ENCODE measurements around the gene AKAP13. TPM values are rescaled to one million over a fixed set of nuclear protein-coding genes. Genes with fewer than 3 reads are reported as not detected.

Gene AKAP13
- total and polyA plus RNA-seq, 2 donors (not counting 1 experiment from before 2014, with no cell fraction given), result 73.8 to 358 TPM

- no peaks in the 10 kb centered on the region for H4K20me1 ChIP-seq (ENCODE audit: control insufficient read depth, insufficient read depth, low read length, poor library complexity, severe bottlenecking)
- peaks cover 2% of the 10 kb centered on the region for H3K79me2 ChIP-seq (ENCODE audit: control insufficient read depth, insufficient read depth, low read length)
- no peaks in the 10 kb centered on the region for H3K27me3 ChIP-seq (replicated peaks in 1 of 4; ENCODE audit: control extremely low read depth in 1 of 4, control insufficient read depth in 3 of 4, insufficient read depth in 4 of 4, low read length in 3 of 4)
- H3K27me3 Mint-ChIP-seq, result no peaks in the 10 kb centered on the region
- no peaks in the 10 kb centered on the region for H3K9me3 Mint-ChIP-seq (ENCODE audit: insufficient read depth)
- H3K4me3 ChIP-seq (ENCODE audit: control extremely low read depth in 1 of 5, extremely low read depth in 1 of 5, insufficient read depth in 1 of 5, low read depth in 2 of 5, low read length in 4 of 5), result peak overlapping the region in 4 of 5 experiments; percentile 49 to 81 (median 58)
- DNase-seq, result peak; percentile 82
- CTCF ChIA-PET, result interaction anchor here (0.5 to 10.9 kb wide), 26 partner anchors 9 to 373 kb away, joined by 3 to 231 read pairs (median 4); partner anchors contain the start of gene AKAP13
- TF ChIP-seq CTCF (IDR thresholded peaks at IDR 0.05), result peak; percentile 50
- no peak for TF ChIP-seq EZH2 (IDR thresholded peaks at IDR 0.05; ENCODE audit: borderline replicate concordance, insufficient read depth, low read depth, low read length, poor library complexity, severe bottlenecking)
- H3K4me1 Mint-ChIP-seq, result peaks cover 66% of the 10 kb centered on the region
- H3K9ac ChIP-seq (ENCODE audit: low read length), result peak overlapping the region; percentile 70
- peak overlapping the region; percentile 92 to 96 for H3K27ac ChIP-seq (ENCODE audit: low read length in 2 of 2)
- POLR2A ChIA-PET, result interaction anchor here (0.8 to 6.4 kb wide), 11 partner anchors 10 to 203 kb away, joined by 3 to 49 read pairs (median 5); partner anchors contain the start of gene AKAP13
- peak overlapping the region; percentile 57 for H2AFZ ChIP-seq (ENCODE audit: insufficient read depth, low read depth, low read length, poor library complexity, severe bottlenecking)
- H3K4me2 ChIP-seq (replicated peaks; ENCODE audit: low read depth, low read length, poor library complexity, severe bottlenecking), result peak overlapping the region; percentile 84
- 5% methylated on average over 12 of the region's 14 CpGs for WGBS (ENCODE audit: insufficient coverage)
- peak; percentile 39 for ATAC-seq (ENCODE audit: low read depth)
- H3K4me1 ChIP-seq (ENCODE audit: control insufficient read depth in 2 of 2, insufficient read depth in 2 of 2, low read length in 2 of 2), result peaks cover 62 to 69% of the 10 kb centered on the region in 2 donors
- H3K4me3 Mint-ChIP-seq, result peak overlapping the region; percentile 97
- H3K36me3 ChIP-seq (replicated peaks in 1 of 2; ENCODE audit: control extremely low read depth in 1 of 2, control insufficient read depth in 1 of 2, extremely low read depth in 1 of 2, insufficient read depth in 2 of 2, low read length in 1 of 2), result no peaks in the 10 kb centered on the region
- H3K27ac Mint-ChIP-seq, result peak overlapping the region; percentile 100
- intact Hi-C loops (cut with micrococcal nuclease), result loop anchor here (1.0 to 2.0 kb wide), 5 partner anchors 19 to 252 kb away; no protein-coding TSS in a partner anchor
- H3K9me3 ChIP-seq (ENCODE audit: control extremely low read depth in 1 of 3, control insufficient read depth in 2 of 3, insufficient read depth in 1 of 3, low read length in 2 of 3), result peaks cover 0 to 4% (median 0%) of the 10 kb centered on the region in 3 donors
Observed at GRCh38 chr15:85330901-85331588, 49.4 kb upstream of the AKAP13 start.

All from B cell (primary cell).